ENCODE data around the gene ZNF76. TPM values are rescaled to one million over a fixed set of nuclear protein-coding genes. Genes with fewer than 3 reads are reported as not detected.
A peak's percentile ranks its signal among the peaks of the same experiment; 100 is the strongest.

The ZNF76 gene
- total and polyA plus RNA-seq, 2 of the 8 experiments (the other 6 are each of a cell fraction or from before 2014, with no cell fraction given): 17.9 to 23.9 TPM

- WGBS, 2 experiments (ENCODE audit: extremely low coverage in 1 of 2, insufficient coverage in 1 of 2, insufficient read length in 1 of 2, insufficient replicate concordance in 2 of 2, low coverage in 1 of 2, low lambda C conversion rate in 2 of 2, missing lambda C conversion rate in 1 of 2): 2% methylated on average over 20 of the region's 20 CpGs; no CpG with 5 or more reads in 1 of the 2 experiments
- no peak overlapping the region for H4K5ac ChIP-seq (ENCODE audit: insufficient read length, low read depth, low read length)
- no peak overlapping the region for H3K4ac ChIP-seq (replicated peaks; ENCODE audit: insufficient read length, low read depth, low read length)
- H3K27ac ChIP-seq (ENCODE audit: low read depth, low read length): peak overlapping the region; percentile 64; the same call in 1 of the 2 replicates
- H4K91ac ChIP-seq (replicated peaks; ENCODE audit: insufficient read length, low read length): no peak overlapping the region
- H3K27me3 ChIP-seq (replicated peaks in 1 of 4; ENCODE audit: control insufficient read depth in 3 of 4, extremely low read depth in 1 of 4, insufficient read depth in 3 of 4, low read length in 3 of 4): no peaks in the 10 kb centered on the region
- H3K36me3 ChIP-seq (ENCODE audit: control insufficient read depth in 2 of 4, insufficient read depth in 4 of 4, low read length in 3 of 4): no peaks in the 10 kb centered on the region
- POLR2A ChIA-PET (ENCODE audit: partially characterized antibody): interaction anchor here (0.6 to 2.4 kb wide), 24 partner anchors 9 to 727 kb away, joined by 3 to 15 read pairs (median 4); partner anchors contain the start of genes BLTP3A, RPL10A and TAF11
- peaks cover 0 to 4% of the 10 kb centered on the region in 2 experiments; a peak in 1 of 4 replicates for H3K79me2 ChIP-seq (ENCODE audit: control insufficient read depth in 1 of 2, insufficient read depth in 2 of 2, low read length in 2 of 2)
- no peak overlapping the region for H2BK15ac ChIP-seq (ENCODE audit: low read length)
- peaks cover 8% of the 10 kb centered on the region for H3K23me2 ChIP-seq (ENCODE audit: low read depth, low read length)
- H2AK5ac ChIP-seq (ENCODE audit: low read depth, low read length): no peak overlapping the region
- FAIRE-seq (no peak), DNase-seq (ENCODE audit: low read depth in 1 of 2, low spot score in 2 of 2) (no peak)
- H3K9me3 ChIP-seq (ENCODE audit: insufficient read depth in 2 of 2, low read depth in 1 of 2, low read length in 1 of 2): no peaks in the 10 kb centered on the region
- H3K4me3 ChIP-seq (ENCODE audit: extremely low read depth in 1 of 4, insufficient read depth in 2 of 4, low read depth in 3 of 4, low read length in 4 of 4): peak overlapping the region; percentile 61 to 89 (median 80)
- H2BK120ac ChIP-seq (replicated peaks; ENCODE audit: low read depth, low read length): no peak overlapping the region
- 0 out of 2 replicates have a peak overlapping the region, but pooled peaks have one; percentile 75 for H2BK12ac ChIP-seq (ENCODE audit: low read depth, low read length)
- peak overlapping the region; percentile 90; the same call in 1 of the 2 replicates for H4K8ac ChIP-seq (ENCODE audit: extremely low read depth, insufficient read depth, low read length)
- no peak for TF ChIP-seq SRF (IDR thresholded peaks at IDR 0.05; ENCODE audit: low read depth, low read length)
- no peak for TF ChIP-seq SP4 (IDR thresholded peaks at IDR 0.05; ENCODE audit: low read length)
- TF ChIP-seq SAP30 (IDR thresholded peaks at IDR 0.05; ENCODE audit: insufficient read depth, insufficient replicate concordance, low read length): peak; percentile 50
- TF ChIP-seq TCF12 (IDR thresholded peaks at IDR 0.05; ENCODE audit: low read depth, low read length): no peak
- TF ChIP-seq RBBP5 (IDR thresholded peaks at IDR 0.05; ENCODE audit: borderline replicate concordance, low read depth, low read length): no peak
- TF ChIP-seq MAFK (IDR thresholded peaks at IDR 0.05; ENCODE audit: low read depth, low read length): no peak
- peak in 1 of 3 experiments; percentile 3; a peak in 1 of 4 replicates for TF ChIP-seq CTCF (IDR thresholded peaks at IDR 0.05; ENCODE audit: control extremely low read depth in 1 of 3, insufficient read depth in 1 of 3, low read depth in 1 of 3, low read length in 3 of 3)
- TF ChIP-seq KDM4A (IDR thresholded peaks at IDR 0.05; ENCODE audit: low read depth, low read length, severe bottlenecking): peak; percentile 70
- no peak for TF ChIP-seq TAF1 (IDR thresholded peaks at IDR 0.05; ENCODE audit: low read depth, low read length)
- no peak overlapping the region for H3K23ac ChIP-seq (ENCODE audit: insufficient read length)
- no peak overlapping the region for H3K14ac ChIP-seq (ENCODE audit: insufficient read length)
- H2BK20ac ChIP-seq (ENCODE audit: low read length): no peak overlapping the region
- H2BK5ac ChIP-seq (ENCODE audit: low read depth, low read length): peak overlapping the region; percentile 78; the same call in 1 of the 2 replicates
- CTCF ChIA-PET (ENCODE audit: partially characterized antibody): interaction anchor here (0.9 to 1.8 kb wide), 11 partner anchors 8 to 267 kb away, joined by 3 to 18 read pairs (median 3); no protein-coding TSS in a partner anchor
- peak overlapping the region; percentile 21; the same call in 1 of the 2 replicates for H2AFZ ChIP-seq (ENCODE audit: low read length)
- H4K20me1 ChIP-seq (replicated peaks in 1 of 2; ENCODE audit: control insufficient read depth in 1 of 2, insufficient read depth in 2 of 2, low read length in 2 of 2): no peaks in the 10 kb centered on the region
- peak overlapping the region; percentile 37 for H3K56ac ChIP-seq (replicated peaks; ENCODE audit: insufficient read length, low read depth, low read length)
- H3K9ac ChIP-seq (replicated peaks in 1 of 4; ENCODE audit: extremely low read depth in 1 of 4, low read depth in 3 of 4, low read length in 3 of 4): peak overlapping the region; percentile 46 to 66 (median 56); a peak in 6 of 7 replicates
- peak overlapping the region; percentile 48 to 75 for H3K4me2 ChIP-seq (ENCODE audit: insufficient read depth in 1 of 2, low read depth in 2 of 2, low read length in 2 of 2)
- H3K4me1 ChIP-seq (replicated peaks in 1 of 4; ENCODE audit: control insufficient read depth in 3 of 4, insufficient read depth in 4 of 4, low read length in 3 of 4): peaks cover 0 to 10% (median 0%) of the 10 kb centered on the region in 4 experiments; a peak in 4 of 7 replicates
- peak overlapping the region; percentile 75 for H3K18ac ChIP-seq (ENCODE audit: extremely low read depth, low read length)
- no peaks in the 10 kb centered on the region for H3K79me1 ChIP-seq (ENCODE audit: low read depth, low read length)
Observed at GRCh38 chr6:35258858-35259193, 709 bp upstream of the ZNF76 start.
